ENCODE results near the gene LTBP4. TPM values are rescaled to one million over a fixed set of nuclear protein-coding genes. Genes with fewer than 3 reads are reported as not detected.

Gene LTBP4
- total RNA-seq, 1 experiment from 2014 or later = 75.4 TPM

DNA sequence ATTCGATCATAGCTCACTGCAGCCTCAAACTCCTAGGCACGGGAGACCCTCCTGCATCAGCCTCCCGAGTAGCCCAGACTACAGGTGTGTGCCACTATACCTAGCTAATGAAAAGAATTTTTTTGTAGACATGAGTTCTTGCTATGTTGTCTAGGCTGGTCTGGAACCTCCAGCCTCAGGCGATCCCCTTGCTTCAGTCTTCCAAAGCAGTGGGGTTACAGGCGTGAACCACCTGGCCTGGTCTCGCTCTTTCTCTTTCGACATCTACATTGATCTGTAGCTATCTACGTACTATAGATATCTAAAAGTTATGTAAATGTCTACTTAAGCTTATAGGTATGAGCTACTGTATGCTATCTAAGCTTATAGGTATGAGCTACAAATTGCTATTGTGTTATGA is 56.9 kb downstream of the LTBP4 start:
- ChIA-PET POLR2A (interaction anchor here (0.8 kb wide), 1 partner anchor 23 kb away, joined by 8 read pairs; no protein-coding TSS in a partner anchor), CTCF (no interaction called here)
- TF ChIP-seq, protein P1, sequence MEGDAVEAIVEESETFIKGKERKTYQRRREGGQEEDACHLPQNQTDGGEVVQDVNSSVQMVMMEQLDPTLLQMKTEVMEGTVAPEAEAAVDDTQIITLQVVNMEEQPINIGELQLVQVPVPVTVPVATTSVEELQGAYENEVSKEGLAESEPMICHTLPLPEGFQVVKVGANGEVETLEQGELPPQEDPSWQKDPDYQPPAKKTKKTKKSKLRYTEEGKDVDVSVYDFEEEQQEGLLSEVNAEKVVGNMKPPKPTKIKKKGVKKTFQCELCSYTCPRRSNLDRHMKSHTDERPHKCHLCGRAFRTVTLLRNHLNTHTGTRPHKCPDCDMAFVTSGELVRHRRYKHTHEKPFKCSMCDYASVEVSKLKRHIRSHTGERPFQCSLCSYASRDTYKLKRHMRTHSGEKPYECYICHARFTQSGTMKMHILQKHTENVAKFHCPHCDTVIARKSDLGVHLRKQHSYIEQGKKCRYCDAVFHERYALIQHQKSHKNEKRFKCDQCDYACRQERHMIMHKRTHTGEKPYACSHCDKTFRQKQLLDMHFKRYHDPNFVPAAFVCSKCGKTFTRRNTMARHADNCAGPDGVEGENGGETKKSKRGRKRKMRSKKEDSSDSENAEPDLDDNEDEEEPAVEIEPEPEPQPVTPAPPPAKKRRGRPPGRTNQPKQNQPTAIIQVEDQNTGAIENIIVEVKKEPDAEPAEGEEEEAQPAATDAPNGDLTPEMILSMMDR (IDR thresholded peaks at IDR 0.05) = no peak
- TF ChIP-seq, protein P2, sequence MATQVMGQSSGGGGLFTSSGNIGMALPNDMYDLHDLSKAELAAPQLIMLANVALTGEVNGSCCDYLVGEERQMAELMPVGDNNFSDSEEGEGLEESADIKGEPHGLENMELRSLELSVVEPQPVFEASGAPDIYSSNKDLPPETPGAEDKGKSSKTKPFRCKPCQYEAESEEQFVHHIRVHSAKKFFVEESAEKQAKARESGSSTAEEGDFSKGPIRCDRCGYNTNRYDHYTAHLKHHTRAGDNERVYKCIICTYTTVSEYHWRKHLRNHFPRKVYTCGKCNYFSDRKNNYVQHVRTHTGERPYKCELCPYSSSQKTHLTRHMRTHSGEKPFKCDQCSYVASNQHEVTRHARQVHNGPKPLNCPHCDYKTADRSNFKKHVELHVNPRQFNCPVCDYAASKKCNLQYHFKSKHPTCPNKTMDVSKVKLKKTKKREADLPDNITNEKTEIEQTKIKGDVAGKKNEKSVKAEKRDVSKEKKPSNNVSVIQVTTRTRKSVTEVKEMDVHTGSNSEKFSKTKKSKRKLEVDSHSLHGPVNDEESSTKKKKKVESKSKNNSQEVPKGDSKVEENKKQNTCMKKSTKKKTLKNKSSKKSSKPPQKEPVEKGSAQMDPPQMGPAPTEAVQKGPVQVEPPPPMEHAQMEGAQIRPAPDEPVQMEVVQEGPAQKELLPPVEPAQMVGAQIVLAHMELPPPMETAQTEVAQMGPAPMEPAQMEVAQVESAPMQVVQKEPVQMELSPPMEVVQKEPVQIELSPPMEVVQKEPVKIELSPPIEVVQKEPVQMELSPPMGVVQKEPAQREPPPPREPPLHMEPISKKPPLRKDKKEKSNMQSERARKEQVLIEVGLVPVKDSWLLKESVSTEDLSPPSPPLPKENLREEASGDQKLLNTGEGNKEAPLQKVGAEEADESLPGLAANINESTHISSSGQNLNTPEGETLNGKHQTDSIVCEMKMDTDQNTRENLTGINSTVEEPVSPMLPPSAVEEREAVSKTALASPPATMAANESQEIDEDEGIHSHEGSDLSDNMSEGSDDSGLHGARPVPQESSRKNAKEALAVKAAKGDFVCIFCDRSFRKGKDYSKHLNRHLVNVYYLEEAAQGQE (IDR thresholded peaks at IDR 0.05; ENCODE audit: insufficient read depth in 1 of 2, low read depth in 2 of 2, low read length in 1 of 2) = no peak
- TF ChIP-seq TCF7L2 (IDR thresholded peaks at IDR 0.05; ENCODE audit: low read depth, low read length) (no peak), POLR2AphosphoS5 (IDR thresholded peaks at IDR 0.05; ENCODE audit: low read depth, low read length) (no peak), SIN3A (IDR thresholded peaks at IDR 0.05; ENCODE audit: borderline replicate concordance, insufficient read depth, low read depth, low read length) (no peak)
- BruUV-seq (replicated peaks) = no TSS peak
- Histone ChIP-seq H3K27me3 (ENCODE audit: control insufficient read depth, insufficient read depth, low read length) (no peaks in the 10 kb centered on the region), H3K4me1 (ENCODE audit: control insufficient read depth, insufficient read depth, low read length) (no peaks in the 10 kb centered on the region), H3K4me3 (ENCODE audit: low read depth in 2 of 2, low read length in 2 of 2) (no peak overlapping the region), H3K36me3 (ENCODE audit: control insufficient read depth, insufficient read depth, low read length) (no peaks in the 10 kb centered on the region), H3K9me3 (ENCODE audit: control insufficient read depth, insufficient read depth, low read depth, low read length) (no peaks in the 10 kb centered on the region), H3K27ac (ENCODE audit: low read length) (no peak overlapping the region)
- DNase-seq (ENCODE audit: low read depth, low spot score) (no peak), ATAC-seq (no peak)
- in situ Hi-C loops (cut with HindIII; ENCODE audit: low pct_unique_long_range_greater_than_20kb, low sequenced_read_pairs) = no loop called here
- intact Hi-C loops (cut with micrococcal nuclease; ENCODE audit: unreplicated experiment) = no loop called here

DNA sequence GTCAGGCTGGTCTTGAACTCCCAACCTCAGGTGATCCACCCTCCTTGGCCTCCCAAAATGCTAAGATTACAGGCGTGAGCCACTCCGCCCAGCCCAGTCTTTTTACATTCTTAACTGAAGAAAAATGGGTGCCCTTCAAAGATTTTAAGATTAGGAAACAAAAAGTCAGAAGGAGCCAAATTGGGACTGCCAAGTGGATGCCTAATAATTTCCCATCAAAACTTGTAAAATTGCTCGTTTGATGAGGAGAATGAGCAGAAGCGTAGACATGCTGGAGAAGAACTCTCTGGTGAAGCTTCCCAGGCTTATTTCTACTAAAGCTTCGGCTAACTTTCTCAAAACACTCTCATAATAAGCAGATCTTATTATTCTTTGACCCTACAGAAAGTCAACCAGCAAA is 57.9 kb downstream of the LTBP4 start:
- peaks cover 5% of the 10 kb centered on the region; the same call in 1 of the 2 replicates for H3K4me1 ChIP-seq (ENCODE audit: control insufficient read depth, insufficient read depth, low read length)
- no TSS peak for BruUV-seq (replicated peaks)
- ATAC-seq (no peak), DNase-seq (ENCODE audit: low read depth, low spot score) (no peak)
- POLR2A ChIA-PET = no interaction called here
- no peaks in the 10 kb centered on the region for H3K9me3 ChIP-seq (ENCODE audit: control insufficient read depth, insufficient read depth, low read depth, low read length)
- H3K4me3 ChIP-seq (ENCODE audit: low read depth in 2 of 2, low read length in 2 of 2) = no peak overlapping the region
- no peaks in the 10 kb centered on the region for H3K36me3 ChIP-seq (ENCODE audit: control insufficient read depth, insufficient read depth, low read length)
- intact Hi-C loops (cut with micrococcal nuclease; ENCODE audit: unreplicated experiment) = no loop called here
- in situ Hi-C loops (cut with HindIII; ENCODE audit: low pct_unique_long_range_greater_than_20kb, low sequenced_read_pairs) = no loop called here
- no peak overlapping the region for H3K27ac ChIP-seq (ENCODE audit: low read length)
- CTCF ChIA-PET = interaction anchor here (0.6 kb wide), 1 partner anchor 262 kb away, joined by 3 read pairs; no protein-coding TSS in a partner anchor
- H3K27me3 ChIP-seq (ENCODE audit: control insufficient read depth, insufficient read depth, low read length) = no peaks in the 10 kb centered on the region
- TF ChIP-seq POLR2AphosphoS5 (IDR thresholded peaks at IDR 0.05; ENCODE audit: low read depth, low read length) = no peak

- CTCF ChIA-PET = interaction anchor here (0.6 kb wide), 1 partner anchor 262 kb away, joined by 3 read pairs; no protein-coding TSS in a partner anchor
- no TSS peak for BruUV-seq (replicated peaks)
- intact Hi-C loops (cut with micrococcal nuclease; ENCODE audit: unreplicated experiment) = no loop called here
Measured at GRCh38 chr19:40659566-40659965, 58.4 kb downstream of the LTBP4 start.

More at GRCh38 chr19:40659566-40659965, 58.4 kb downstream of the LTBP4 start:
- H3K27me3 ChIP-seq (ENCODE audit: control insufficient read depth, insufficient read depth, low read length) = no peaks in the 10 kb centered on the region
- H3K27ac ChIP-seq (ENCODE audit: low read length) = no peak overlapping the region
- no peaks in the 10 kb centered on the region for H3K36me3 ChIP-seq (ENCODE audit: control insufficient read depth, insufficient read depth, low read length)
- TF ChIP-seq SIN3A (IDR thresholded peaks at IDR 0.05; ENCODE audit: borderline replicate concordance, insufficient read depth, low read depth, low read length) = no peak
- no peak for TF ChIP-seq POLR2AphosphoS5 (IDR thresholded peaks at IDR 0.05; ENCODE audit: low read depth, low read length)
- TF ChIP-seq, protein P1 (IDR thresholded peaks at IDR 0.05) = no peak
- TF ChIP-seq TCF7L2 (IDR thresholded peaks at IDR 0.05; ENCODE audit: low read depth, low read length) = no peak
- TF ChIP-seq, protein P2 (IDR thresholded peaks at IDR 0.05; ENCODE audit: insufficient read depth in 1 of 2, low read depth in 2 of 2, low read length in 1 of 2) = no peak
- in situ Hi-C loops (cut with HindIII; ENCODE audit: low pct_unique_long_range_greater_than_20kb, low sequenced_read_pairs) = no loop called here
- POLR2A ChIA-PET = no interaction called here
- no peak overlapping the region for H3K4me3 ChIP-seq (ENCODE audit: low read depth in 2 of 2, low read length in 2 of 2)
- peaks cover 5% of the 10 kb centered on the region; the same call in 1 of the 2 replicates for H3K4me1 ChIP-seq (ENCODE audit: control insufficient read depth, insufficient read depth, low read length)
- no peak for DNase-seq (ENCODE audit: low read depth, low spot score)
- no peaks in the 10 kb centered on the region for H3K9me3 ChIP-seq (ENCODE audit: control insufficient read depth, insufficient read depth, low read depth, low read length)
- ATAC-seq = no peak
